K562 (cell line): ENCODE results near the gene EPC2. TPM values are rescaled to one million over a fixed set of nuclear protein-coding genes. Genes with fewer than 3 reads are reported as not detected.

Source experiments
- ATF7 ChIP-seq: fragments of 450-650 bp; IDR thresholded peaks from 2 replicates; pipeline ENCODE4 v1.7.1; 2014; ENCODE audit warnings: mild to moderate bottlenecking, moderate library complexity
- MAFF ChIP-seq: IDR thresholded peaks from 2 replicates; pipeline ENCODE4 v1.6.1; 2012; ENCODE audit warnings: low read length, improper control_type of control experiment
- NR2C2 ChIP-seq, 2 experiments: fragments of 200-800 bp in 1 of 2; sonication (Bioruptor generic) in 1 of 2; sonication (generic) in 1 of 2; formaldehyde crosslinking in 1 of 2; IDR thresholded peaks; 2 replicates each; pipeline versions ENCODE4 v1.6.1 to v1.8.0; 2016 to 2022; ENCODE audit warnings: mild to moderate bottlenecking in 1 of 2, missing compliant biosample characterization in 1 of 2, missing genetic modification characterization in 1 of 2, missing genetic modification reagents in 1 of 2
- ZBTB43 ChIP-seq: sonication (generic); formaldehyde crosslinking; IDR thresholded peaks from 2 replicates; pipeline ENCODE4 v1.8.0; 2023; ENCODE audit warnings: mild to moderate bottlenecking, missing genetic modification reagents
- ZBTB7A ChIP-seq: IDR thresholded peaks from 2 replicates; pipeline ENCODE4 v1.6.1; 2011; ENCODE audit warnings: low read depth, mild to moderate bottlenecking, low read length, moderate library complexity, borderline replicate concordance; ENCODE audit not compliant: control insufficient read depth
- ZHX1 ChIP-seq: fragments of 150-350 bp; conservative IDR thresholded peaks from 2 replicates; pipeline ENCODE4 v1.6.1; 2014; ENCODE audit warnings: low read length
- polyA plus RNA-seq, 8 experiments: library from polyadenylated mRNA; depleted of rRNA in 4 of 8; stranded (reverse) in 5 of 8; unstranded in 3 of 8; fragments of >200 nt; fragmentation: Nextera tagmentation in 2 of 8; fragmentation: Illumina TruSeq in 1 of 8; extraction: Ambion mirVana in 2 of 8; extraction: Trizol in 1 of 8; gene quantifications; 2 replicates each; pipeline versions ENCODE4 v1.2.1 to v1.2.3, GENCODE V29; 2011 to 2014; ENCODE audit warnings: inconsistent platforms in 1 of 8, missing spikeins in 1 of 8
- total RNA-seq, 7 experiments: library from RNA; depleted of rRNA in 6 of 7; stranded (reverse); fragments of >200 nt in 6 of 7; fragmentation: Illumina TruSeq in 2 of 7; extraction: Trizol in 2 of 7; gene quantifications; 2 replicates each; pipeline versions ENCODE4 v1.2.1 to v1.2.3, GENCODE V29; 2011 to 2021; ENCODE audit warnings: low replicate concordance in 1 of 7
- TF ChIP-seq, protein P1 (sequence below): fragments of 450-650 bp; IDR thresholded peaks from 2 replicates; pipeline ENCODE4 v1.7.0; 2016; ENCODE audit warnings: borderline replicate concordance
- TF ChIP-seq, protein P2 (sequence below): fragments of 450-650 bp; formaldehyde crosslinking; conservative IDR thresholded peaks from 2 replicates; pipeline ENCODE4 v1.4.0; 2022; ENCODE audit warnings: mild to moderate bottlenecking, missing genetic modification characterization

EPC2 gene
- total and polyA plus RNA-seq, 9 of the 15 experiments (the other 6 are each of a cell fraction or from before 2014, with no cell fraction given) = 7.0 to 35.8 (median 29.1) TPM

DNA sequence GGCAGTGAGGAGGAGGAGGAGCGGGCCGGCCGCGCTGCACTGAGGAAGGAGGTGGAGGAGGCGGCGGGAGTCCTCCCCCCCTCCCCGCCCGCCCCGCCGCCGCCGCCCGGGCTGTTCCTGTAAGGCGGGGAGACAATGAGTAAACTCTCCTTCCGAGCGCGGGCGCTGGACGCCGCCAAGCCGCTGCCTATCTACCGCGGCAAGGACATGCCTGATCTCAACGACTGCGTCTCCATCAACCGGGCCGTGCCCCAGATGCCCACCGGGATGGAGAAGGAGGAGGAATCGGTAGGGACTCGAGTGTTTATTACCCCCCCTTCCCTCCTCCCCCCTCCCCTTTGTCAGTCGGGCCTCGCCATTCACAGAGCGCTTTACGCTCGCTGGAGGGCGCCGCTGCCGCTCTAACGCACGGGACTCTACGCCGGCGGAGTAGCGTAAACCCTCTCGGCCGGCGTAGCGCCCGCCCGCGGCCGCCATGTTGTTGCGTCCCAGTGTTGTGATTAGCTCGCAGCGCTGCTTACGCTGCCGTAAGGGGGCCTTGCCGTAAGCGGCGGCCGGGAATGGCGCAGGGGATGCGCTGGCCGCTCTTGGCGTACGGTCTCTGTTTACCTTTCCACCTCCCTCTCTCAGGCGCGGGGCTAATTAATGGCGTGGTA is 460 bp downstream of the EPC2 start (continued):
- TF ChIP-seq ZBTB43 (0 out of 2 replicates have a peak, but pooled peaks have one; percentile 9), ZBTB7A (no peak), ZHX1 (0 out of 2 replicates have a peak, but pooled peaks have one; percentile 77), ATF7 (peak; percentile 84), MAFF (no peak), NR2C2 (CRISPR knock-in tag; IDR thresholded peaks at IDR 0.05) (no peak), NR2C2 (tag; IDR thresholded peaks at IDR 0.05) (peak; percentile 51; the same call in 1 of the 2 replicates)
- TF ChIP-seq, protein P1, sequence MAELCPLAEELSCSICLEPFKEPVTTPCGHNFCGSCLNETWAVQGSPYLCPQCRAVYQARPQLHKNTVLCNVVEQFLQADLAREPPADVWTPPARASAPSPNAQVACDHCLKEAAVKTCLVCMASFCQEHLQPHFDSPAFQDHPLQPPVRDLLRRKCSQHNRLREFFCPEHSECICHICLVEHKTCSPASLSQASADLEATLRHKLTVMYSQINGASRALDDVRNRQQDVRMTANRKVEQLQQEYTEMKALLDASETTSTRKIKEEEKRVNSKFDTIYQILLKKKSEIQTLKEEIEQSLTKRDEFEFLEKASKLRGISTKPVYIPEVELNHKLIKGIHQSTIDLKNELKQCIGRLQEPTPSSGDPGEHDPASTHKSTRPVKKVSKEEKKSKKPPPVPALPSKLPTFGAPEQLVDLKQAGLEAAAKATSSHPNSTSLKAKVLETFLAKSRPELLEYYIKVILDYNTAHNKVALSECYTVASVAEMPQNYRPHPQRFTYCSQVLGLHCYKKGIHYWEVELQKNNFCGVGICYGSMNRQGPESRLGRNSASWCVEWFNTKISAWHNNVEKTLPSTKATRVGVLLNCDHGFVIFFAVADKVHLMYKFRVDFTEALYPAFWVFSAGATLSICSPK = no peak
- TF ChIP-seq, protein P2, sequence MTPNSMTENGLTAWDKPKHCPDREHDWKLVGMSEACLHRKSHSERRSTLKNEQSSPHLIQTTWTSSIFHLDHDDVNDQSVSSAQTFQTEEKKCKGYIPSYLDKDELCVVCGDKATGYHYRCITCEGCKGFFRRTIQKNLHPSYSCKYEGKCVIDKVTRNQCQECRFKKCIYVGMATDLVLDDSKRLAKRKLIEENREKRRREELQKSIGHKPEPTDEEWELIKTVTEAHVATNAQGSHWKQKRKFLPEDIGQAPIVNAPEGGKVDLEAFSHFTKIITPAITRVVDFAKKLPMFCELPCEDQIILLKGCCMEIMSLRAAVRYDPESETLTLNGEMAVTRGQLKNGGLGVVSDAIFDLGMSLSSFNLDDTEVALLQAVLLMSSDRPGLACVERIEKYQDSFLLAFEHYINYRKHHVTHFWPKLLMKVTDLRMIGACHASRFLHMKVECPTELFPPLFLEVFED (CRISPR knock-in tag) = peak; percentile 64; the same call in 1 of the 2 replicates
